DMS79 treated with DMSO at 0.1 percent for 48 hours (cell line): ENCODE results near the gene DLG2.

ENCODE experiments used
- DNase-seq: peaks from one replicate; lab custom pipeline; 2025; lab: John Stamatoyannopoulos, UW

Gene DLG2

DNA sequence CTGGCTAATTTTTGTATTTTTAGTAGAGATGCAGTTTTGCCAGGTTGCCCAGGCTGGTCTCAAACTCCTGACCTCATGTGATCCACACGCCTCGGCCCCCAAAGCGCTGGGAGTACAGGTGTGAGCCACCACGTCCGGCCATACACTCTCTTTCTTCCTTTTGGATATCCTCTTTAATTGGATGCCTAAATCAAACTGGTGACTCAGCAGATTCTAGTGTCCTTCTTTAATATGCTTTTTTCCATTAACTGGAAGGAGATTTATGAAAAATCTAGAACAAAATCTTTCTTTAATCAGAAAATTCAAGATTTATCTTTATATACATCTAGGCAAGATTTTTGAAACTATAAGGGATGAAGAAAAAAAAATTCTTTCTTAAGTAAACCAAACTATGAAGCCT lies 1371.7 kb downstream of the DLG2 start:
- DNase-seq, result no peak

DNA sequence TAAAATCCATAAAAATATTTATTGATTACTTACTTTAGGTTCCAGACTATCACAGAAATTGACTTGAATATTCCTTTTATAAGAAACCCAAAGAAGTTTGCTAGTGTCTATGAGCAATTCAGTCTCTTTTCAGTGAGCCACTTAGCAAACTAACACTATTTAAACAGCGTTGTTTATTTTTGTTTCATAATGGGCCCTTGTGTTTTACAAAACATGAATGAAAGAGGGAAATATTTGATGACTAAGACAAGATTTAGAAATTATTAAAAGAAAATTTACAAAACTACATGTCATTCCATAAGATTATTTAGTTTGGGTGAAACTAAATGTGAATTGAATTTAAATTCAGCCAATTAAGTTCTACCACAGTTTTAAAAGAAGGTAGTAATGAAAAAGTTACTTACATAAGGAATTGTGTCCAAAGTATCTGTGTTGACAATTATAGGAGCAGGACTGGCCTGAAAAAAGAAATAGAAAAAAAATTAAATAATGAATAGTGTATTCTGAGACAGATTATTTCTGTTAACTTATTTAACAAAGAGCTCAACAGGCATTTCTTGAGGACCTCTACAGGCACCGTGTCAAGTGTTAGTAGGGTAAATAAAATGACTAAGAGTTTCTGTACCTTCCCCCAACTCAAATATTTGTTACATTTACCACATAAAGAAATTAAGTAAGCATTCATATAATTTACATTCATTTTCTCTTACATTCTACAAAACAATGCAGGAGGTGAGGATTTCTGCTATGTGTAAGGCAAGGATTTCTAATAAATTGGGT lies 1376.1 kb downstream of the DLG2 start:
- DNase-seq, result no peak

DNA sequence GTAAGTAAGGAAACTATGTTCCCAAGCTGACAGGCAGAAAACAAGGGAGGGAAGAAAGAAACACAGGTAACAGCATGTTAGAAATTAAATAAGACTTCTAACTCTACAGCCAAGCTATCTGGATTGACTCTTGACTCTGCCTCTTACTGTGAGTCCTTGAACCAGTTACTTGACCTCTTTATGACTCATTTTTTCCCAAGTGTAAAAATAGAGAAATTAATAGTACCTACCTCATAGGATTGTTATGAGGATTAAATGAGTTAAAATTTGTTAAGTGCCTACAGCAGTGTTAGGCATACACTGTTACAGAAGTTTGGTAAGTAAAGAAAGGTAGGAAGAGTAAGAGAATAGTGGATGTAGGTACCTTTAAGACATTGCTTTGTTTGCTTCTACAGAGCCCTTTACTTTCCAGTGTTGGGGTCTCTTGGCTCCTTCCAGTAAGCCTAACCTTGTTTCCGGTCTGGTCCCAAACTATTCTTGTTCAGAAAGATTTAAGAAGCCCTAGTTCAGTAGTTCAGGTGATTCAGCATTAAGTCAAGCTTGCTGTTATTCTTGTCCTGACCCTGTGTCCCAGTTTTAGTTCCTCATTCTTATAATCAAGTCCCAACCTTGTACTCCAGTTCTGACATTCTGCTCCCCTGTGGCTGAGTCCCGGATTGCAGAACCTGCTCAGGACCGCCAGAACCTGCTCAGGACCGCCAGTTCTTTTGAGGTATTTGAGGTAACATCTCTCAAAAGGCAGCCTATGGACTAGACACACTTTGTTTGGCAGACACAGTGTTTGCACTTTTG lies 1377.6 kb downstream of the DLG2 start:
- DNase-seq, result no peak

DNA sequence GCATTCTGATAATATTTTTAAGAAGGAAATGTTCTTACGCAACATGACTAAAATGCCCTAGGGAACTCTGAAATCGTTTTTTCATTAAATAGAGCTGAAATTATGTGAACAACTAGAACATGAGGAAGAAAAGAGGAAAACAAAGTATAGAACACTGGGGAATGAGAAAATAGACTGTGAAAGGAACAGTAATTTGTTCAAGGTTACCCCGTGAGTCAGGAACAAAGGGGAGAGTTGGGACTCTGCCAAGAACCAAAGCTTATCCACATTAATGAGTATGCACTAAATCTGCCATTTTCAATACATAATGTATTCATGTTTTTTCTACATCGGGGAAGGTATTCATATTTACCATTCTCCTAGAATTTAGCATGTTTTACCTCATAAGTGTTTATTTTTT lies 1379.2 kb downstream of the DLG2 start:
- no peak for DNase-seq

DNA sequence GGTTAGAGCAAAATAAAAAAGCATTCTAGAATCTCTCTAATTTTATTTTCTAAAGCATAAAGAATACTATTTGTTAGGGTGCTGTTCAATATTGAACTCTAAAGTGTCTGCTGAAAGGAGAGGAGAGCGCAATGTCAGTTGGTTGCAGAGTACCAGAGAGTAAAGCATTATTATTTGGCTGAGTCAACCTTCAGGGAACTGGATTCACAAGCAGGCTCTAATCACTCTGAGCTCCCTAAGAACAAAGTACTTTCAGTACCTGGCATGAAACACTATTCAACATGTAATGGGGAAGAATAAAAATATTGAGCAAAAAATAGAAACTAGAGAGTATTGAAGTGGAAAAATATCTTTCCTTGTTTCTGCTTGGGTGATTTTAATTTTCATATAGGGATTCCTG lies 1380.0 kb downstream of the DLG2 start:
- DNase-seq, result no peak

DNA sequence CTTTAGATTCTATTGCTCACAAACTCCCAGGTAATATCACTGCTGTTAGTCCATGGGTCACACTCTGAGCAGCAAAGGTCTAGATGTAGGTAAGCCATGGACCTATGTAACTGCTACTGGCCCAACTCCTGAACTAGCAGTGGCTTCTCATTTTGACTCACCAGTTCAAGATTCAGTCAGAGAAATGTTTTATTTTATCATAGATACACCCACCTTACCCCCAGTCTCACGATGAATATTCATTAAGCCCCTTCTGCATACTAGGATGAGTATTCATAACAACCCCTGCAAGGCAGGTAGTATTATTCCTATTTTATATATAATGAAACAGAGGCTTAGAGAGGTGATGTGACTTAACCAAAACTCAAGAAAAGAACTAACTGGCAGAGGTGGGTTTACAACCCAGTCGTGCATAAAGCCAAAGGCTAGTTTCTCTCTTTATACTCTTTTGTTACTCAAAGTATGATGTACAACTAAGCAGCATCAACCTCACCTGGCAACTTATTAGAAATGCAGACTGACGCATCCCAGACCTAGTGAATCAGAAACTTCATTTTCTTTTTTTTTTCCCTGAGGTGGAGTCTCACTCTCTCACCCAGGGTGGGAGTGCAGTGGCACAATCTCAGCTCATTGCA lies 1383.4 kb downstream of the DLG2 start:
- DNase-seq, result no peak

DNA sequence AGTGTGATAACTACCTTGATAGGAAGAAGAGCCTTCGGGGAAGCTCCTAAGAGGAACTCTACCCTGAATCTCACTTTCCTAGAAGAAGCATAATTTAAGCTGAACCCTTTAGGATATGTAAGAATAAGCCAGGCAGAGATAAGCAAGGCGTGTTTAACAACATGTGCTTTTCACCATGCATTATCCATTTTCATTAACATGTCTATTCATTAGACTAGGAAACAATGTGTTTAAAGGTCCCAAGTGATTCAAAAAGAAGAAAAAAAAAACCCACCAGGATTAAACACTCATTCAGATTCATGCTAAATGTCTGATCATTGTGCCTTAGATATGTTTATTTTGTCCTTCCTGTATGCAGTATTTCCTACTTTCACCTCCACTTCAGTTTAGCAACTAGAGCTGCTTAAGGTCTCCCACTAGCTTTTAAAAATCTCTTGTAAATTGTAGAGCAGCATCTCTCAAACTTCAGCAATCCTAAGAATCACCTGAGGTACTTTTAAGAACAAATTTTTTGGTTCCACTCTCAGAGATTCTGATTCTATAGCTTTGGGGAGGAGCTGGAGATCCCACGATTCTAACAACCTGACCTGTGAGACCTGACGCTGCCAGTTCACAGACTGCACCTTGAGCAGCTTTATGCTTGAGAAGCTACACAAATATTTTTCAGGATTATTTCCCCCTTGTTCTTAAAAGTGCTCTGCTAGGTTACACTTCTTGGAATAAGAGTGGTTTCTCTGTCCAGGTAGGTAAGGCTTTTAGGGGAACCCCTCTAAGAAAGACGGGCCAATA lies 1385.6 kb downstream of the DLG2 start:
- no peak for DNase-seq

DNA sequence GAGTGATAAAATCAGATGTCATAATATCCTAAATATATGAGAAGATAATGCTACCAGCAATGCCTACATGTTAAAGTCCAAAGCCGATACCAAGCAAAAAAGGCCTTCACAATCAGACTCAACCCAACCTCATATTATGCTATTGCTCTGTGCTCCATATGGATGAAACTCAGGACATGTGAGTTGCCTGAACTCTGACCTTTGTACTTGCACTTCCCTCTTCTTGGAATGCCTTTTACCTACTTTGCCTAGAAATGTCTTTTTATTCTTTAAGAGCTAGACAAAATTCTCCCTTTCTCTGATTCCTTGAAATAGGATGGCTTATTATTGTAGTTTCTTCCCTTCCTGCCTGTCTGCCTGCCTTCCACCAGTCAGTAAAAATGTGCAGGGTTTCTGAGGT lies 1386.3 kb downstream of the DLG2 start:
- no peak for DNase-seq

DNA sequence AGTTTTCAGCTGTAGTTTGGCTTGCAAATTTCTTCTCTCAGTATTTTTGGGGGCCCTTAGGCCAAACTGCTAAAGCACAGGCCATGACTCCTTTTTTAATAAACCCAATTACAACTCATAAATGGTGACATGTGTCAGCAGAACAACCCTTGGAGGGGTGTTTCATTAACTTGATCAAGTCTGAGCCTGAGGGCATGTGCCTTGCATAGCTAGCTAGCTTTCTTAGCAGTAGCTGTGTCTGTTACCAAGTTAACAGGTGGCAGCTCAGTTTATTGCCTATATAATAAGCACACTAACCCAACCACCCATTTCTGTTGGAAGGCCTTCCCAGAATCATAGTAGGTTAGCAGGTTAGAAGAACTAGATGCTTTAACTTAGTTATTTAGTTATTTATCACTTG lies 1390.7 kb downstream of the DLG2 start:
- DNase-seq, result no peak

DNA sequence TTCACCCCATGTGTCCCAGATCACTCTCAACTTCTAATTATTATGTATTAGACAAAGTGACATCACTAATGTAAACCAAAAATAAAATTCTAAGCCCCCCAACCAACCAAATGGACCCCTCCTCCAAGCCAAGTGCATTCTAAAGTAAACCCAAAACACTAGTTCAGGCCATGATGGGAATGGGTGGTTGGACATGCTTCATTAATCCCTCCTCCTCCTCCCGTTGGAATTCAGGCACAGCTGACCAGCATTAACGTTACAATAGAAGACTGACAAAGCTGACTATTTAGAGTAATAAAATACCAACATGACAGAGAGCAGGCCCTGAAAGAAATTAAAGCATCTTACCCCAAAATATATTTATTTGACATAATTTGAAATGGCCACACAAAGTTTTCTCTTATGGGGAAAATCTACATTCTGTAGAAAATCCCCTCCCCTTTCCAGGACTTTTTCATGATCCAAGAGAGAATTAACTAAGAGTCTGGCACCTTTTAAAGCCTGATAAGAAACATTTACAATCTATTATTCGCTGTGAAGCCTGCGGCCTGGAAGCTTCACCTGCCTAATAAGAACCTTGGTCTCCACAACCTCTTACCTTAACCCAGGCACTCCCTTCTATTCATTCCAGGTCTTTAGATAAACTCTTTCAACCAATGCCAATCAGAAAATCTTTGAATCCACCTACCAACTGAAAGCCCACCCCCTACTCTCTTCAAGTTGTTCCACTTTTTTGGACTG lies 1392.5 kb downstream of the DLG2 start:
- DNase-seq, result no peak

DNA sequence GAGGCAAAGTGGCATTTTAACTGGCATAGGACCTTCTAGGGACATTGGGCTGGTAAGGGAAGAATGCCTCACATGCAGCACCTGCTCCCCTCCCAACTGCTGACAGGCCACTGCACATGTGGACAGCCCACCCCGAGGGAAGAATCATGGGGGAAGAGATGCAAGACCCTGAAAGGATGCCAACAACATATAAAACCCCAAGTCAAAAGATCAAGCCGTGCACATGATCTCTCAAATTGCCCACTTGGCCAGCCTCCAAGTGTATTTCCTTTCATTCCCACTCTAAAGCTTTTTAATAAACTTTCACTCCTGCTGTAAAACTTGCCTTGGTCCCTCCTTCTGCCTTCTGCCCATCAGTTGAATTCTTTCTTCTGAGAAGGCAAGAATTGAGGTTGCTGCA lies 1393.1 kb downstream of the DLG2 start:
- DNase-seq, result no peak

DNA sequence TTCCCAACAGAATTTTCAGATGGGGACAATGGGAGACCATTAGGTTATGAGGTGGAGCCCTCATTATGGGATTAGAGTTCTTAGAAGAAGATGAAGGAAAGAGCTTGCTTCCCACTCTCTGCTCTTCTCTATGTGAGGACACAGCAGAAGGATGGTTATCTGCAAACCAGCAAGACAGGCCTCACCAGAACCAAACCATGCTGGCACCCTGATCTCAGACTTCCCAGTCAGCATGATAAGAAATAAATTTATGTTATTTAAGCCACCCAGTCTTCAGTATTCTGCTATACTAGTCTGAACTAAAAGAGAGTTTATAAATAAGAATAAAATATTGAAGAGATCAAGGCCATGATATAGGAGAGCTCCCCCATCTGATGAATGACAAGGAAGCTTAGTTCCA lies 1394.6 kb downstream of the DLG2 start:
- DNase-seq, result no peak

DNA sequence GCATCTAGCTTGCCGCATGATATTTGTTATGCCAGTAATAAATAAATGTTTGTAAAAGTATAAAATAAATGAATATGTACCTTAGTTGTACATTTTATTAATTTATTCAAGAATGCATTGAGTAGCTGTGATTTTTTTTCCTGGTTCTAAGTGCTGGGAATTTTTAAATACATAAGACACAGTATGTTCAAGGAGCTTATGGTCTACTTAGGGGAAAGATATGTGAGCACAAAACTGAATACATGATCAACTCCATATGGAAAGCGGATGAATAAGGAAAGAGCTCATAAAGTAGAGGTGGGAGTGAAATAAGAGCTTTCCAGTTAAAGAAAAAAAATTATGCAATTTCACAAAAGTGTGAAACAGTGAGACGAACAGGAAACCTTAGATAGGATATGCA lies 1396.7 kb downstream of the DLG2 start:
- no peak for DNase-seq

DNA sequence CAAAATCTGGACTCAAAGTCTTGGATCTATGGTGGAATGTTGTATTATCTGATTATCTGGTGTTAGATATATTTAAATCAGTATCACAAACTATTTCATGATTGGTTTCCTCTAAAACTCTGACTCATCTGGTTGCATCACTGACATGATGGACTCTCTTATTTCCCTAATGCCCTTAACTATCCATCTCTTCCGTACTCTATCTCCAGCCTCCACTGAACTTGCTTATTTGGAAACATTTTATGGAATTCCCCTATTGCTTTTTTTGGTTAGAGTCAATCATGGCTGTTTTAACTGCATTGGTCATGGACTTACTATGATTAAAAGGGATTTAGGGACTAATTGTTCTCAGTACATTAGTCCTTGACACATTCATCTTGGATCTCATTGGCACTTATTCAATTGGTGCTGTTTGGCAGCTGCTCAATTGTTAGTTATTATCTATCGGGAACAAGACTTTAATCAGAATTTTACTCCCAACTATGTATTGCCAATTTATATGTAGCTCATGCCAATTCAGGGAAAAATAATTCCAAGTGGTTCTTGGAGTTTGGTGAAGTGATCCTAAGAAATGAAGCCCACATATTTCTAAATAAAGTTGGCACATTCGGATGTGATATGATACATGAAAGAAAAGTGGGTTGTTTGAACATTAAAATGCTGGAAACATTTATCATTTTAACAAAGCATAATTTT lies 1399.0 kb downstream of the DLG2 start:
- DNase-seq, result no peak

DNA sequence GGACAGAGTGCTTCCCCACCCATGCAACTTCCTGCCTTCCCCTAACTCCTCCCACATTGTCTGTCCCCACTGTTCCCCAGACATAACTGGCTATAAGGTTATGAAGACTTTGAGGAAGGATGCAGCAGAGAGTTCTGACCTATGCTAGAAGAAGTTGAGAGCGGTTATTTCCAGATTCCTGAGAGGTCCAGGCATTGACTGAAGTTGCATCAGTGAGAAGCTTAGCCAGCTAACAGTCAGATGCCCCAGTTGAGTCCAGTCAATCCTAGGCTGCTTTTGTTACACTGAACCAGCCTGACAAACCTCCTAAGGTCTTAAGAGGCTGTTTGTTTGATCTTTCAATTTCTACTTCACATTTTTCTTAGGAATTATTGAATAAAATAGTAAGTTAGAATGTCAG lies 1403.1 kb downstream of the DLG2 start:
- DNase-seq, result no peak

DNA sequence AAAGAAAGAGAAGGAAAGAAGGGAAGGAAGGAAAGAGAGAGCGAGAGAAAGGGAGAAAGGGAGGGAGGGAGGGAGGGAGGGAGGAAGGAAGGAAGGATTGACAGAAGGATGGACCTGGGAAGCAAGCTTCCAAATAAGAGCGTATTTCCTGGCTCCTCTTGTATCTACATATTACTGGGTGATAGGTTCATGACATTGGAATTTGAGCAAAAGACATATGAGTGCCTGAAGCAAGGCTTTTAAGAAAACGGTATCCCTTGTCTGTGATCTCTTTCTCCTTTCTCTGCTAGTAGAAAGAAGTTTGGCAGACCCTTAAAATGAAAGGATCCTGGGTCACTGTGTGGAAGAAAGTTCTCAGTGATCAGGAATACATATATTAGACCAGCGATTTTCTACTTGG lies 1408.8 kb downstream of the DLG2 start:
- no peak for DNase-seq

DNA sequence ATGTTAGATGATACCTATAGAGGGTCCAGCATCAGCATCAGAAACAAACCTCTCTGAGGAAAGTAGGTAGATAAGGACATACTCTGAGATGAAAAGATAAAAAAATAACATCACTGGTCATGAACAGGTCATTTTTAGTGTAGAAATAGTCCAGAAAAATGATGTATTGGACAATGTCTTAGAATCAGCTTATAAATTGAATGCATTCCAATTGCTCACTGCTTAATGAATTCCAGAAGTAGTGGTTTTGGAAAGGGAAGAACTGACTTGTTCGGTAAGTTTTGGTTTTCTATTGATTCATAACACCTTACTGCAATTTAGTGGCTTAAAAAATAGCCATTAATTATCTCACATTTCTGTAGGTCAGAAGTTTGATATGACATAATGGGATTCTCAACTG lies 1411.5 kb downstream of the DLG2 start:
- DNase-seq, result no peak

DNA sequence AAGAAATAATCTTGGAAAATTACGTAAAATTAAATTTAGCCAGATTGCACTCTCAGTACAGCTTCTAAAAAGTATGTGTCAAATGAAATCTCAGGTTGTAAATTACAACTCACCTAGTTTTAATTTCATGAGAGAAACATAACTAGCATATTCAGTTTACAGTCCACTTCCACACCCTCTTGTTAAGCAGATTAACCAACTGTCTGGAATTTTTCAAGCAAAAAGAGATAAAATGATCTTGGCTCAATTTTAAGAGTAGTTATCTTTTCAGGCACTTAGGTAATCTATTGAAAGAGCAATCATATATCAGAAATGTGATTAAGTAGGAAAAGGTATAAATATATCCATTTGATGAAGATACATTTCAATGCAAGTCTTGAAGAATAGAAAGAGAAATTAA lies 1412.6 kb downstream of the DLG2 start:
- DNase-seq, result no peak

DNA sequence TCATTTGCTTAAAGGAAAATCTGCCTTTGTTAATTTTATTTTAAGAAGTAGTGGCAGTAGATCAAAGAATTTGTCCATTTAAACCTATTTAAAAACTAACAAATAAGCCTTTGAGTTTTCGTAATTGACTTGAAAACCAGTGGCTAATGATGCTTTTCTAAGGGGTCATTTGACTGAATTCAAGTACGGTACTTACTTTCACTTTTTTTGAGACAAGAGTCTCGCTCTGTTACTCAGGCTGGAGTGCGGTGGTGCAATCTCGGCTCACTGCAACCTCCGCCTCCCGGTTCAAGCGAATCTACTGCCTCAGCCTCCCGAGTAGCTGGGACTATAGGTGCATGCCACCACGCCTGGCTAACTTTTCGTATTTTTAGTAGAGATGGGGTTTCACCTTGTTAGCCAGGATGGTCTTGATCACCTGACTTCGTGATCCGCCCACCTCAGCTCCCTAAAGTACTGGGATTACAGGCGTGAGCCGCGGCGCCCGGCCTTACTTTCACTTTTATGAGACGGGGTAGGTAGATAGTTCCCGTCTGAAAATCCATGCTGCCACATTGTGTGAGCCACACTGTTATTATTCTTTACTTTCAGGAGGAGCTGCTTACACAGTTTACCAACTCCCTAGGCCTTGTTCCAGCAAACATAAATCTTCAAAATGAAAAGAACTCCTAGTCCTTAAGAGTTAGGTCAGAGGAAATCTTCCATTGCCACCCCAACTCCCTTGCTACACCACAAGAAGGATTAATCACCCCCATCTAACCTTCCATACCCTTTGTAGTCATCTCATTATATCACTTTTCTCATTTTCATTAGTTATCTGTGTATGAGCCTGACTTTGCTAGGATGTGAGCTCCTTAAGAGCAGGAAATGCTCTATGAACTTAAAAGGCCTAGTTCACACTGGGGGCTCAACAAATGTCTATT lies 1414.4 kb downstream of the DLG2 start:
- no peak for DNase-seq

DNA sequence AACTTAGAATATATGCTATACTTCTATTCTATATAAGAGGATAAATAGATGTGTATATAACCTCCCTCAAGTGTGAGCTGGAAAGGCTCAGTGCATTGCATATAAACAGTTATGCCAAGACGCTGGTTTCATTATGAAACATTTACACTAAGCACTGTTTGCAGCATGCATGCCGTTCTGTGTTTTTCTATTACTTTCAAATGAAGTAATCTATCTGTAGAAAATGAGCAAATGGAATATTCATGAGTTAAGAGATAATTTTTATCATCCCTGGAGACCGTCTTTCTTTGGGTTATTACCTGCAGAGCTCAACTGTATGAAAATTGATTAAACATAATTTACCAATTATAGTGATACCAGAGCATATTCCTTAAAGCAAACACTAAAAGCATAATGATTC lies 1415.2 kb downstream of the DLG2 start:
- no peak for DNase-seq
